ENCODE measurements around the gene NRCAM.

DNA sequence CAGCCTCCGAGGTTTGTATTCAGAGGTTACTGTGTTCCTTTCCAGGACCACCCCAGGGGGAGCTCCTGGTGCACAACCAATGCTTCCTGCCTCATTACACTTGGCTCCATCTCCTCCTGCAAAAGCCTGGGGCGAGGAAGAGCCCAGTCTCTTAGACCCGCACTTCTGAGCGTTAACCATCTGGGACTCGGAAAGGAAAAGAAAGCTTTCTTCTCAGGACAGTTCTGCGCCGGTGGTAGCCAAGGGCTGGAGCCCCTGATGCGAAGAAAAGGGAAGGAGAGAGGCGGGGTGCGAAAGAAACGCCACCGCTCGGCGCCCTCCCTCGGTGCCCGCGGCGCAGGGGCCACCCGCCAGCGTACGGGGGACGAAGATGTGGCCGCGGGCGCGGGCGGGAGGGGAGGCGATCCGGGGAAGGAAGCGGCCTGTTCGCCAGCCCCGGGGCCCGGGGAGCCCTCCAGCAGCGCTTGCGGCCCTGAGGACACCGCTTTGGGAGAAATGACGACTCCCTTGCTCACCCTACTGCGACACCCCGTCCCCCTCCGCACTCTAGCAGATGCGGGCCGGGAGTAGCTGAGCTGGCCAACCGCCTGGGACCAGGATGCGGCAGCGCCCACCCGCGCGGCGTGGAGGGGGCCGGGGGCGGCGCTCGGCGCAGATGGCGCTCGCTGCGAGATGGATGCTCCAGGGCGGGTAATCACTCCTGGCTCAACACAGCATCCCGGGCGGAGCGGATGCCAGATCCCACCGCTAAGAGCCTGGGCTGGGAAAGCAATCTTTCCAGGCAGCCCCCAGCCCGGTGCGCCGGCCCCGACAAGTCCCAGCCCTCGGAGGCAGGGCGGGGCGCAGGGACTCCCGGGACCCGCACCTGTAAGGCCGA is 1.3 kb downstream of the NRCAM start:
- TF ChIP-seq, protein P1, sequence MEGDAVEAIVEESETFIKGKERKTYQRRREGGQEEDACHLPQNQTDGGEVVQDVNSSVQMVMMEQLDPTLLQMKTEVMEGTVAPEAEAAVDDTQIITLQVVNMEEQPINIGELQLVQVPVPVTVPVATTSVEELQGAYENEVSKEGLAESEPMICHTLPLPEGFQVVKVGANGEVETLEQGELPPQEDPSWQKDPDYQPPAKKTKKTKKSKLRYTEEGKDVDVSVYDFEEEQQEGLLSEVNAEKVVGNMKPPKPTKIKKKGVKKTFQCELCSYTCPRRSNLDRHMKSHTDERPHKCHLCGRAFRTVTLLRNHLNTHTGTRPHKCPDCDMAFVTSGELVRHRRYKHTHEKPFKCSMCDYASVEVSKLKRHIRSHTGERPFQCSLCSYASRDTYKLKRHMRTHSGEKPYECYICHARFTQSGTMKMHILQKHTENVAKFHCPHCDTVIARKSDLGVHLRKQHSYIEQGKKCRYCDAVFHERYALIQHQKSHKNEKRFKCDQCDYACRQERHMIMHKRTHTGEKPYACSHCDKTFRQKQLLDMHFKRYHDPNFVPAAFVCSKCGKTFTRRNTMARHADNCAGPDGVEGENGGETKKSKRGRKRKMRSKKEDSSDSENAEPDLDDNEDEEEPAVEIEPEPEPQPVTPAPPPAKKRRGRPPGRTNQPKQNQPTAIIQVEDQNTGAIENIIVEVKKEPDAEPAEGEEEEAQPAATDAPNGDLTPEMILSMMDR (IDR thresholded peaks at IDR 0.05), result no peak
- TF ChIP-seq POLR2AphosphoS5 (IDR thresholded peaks at IDR 0.05), result no peak
- no peak for TF ChIP-seq EP300 (IDR thresholded peaks at IDR 0.05)
